ENCODE measurements around the gene UBE2QL1. TPM values are rescaled to one million over a fixed set of nuclear protein-coding genes. Genes with fewer than 3 reads are reported as not detected.

The UBE2QL1 gene
- total RNA-seq, 1 donor from 2014 or later, result 0.77 TPM

GRCh38 chr5:6496207-6496584 lies 47.5 kb downstream of the UBE2QL1 start:
- peak; percentile 68 for DNase-seq
- H3K27ac Mint-ChIP-seq, result peak overlapping the region; percentile 68
- intact Hi-C loops (cut with micrococcal nuclease), result loop anchor here (1.0 to 5.0 kb wide), 3 partner anchors 12 to 331 kb away; no protein-coding TSS in a partner anchor
- no peak overlapping the region for H3K4me3 Mint-ChIP-seq
- H3K9me3 Mint-ChIP-seq, result peaks cover 4% of the 10 kb centered on the region
- peaks cover 36% of the 10 kb centered on the region for H3K4me1 Mint-ChIP-seq
- peaks cover 10% of the 10 kb centered on the region for H3K27me3 Mint-ChIP-seq
- H3K36me3 Mint-ChIP-seq (ENCODE audit: low read depth), result no peaks in the 10 kb centered on the region

GRCh38 chr5:6496636-6497035 lies 48.0 kb downstream of the UBE2QL1 start:
- H3K36me3 Mint-ChIP-seq (ENCODE audit: low read depth), result no peaks in the 10 kb centered on the region
- intact Hi-C loops (cut with micrococcal nuclease), result loop anchor here (1.0 to 5.0 kb wide), 3 partner anchors 12 to 331 kb away; no protein-coding TSS in a partner anchor
- peaks cover 4% of the 10 kb centered on the region for H3K9me3 Mint-ChIP-seq
- H3K27me3 Mint-ChIP-seq, result peaks cover 11% of the 10 kb centered on the region
- H3K4me3 Mint-ChIP-seq, result no peak overlapping the region
- DNase-seq, result no peak
- H3K4me1 Mint-ChIP-seq, result peaks cover 36% of the 10 kb centered on the region
- no peak overlapping the region for H3K27ac Mint-ChIP-seq

DNA sequence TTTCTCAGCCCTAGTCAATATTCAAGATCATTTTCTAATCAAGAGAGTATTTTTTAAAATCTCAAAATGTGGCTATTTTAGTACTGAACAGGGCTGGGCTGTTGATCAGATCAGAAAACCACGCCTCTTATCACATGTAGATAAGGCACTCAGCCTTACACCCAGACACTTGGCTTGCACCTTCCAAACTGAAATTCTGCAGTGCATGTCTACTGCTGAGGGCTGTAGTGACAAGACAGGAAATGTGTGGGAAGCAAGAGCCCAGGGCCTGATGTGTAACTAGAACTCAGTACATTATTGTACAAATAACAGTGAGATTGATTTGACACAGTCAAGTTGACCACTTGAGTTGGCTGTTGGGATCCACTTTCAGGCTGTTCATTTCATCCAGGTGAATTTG lies 48.6 kb downstream of the UBE2QL1 start:
- DNase-seq, result peak; percentile 60
- Mint-ChIP-seq H3K9me3 (peaks cover 4% of the 10 kb centered on the region), H3K4me3 (no peak overlapping the region), H3K36me3 (ENCODE audit: low read depth) (no peaks in the 10 kb centered on the region), H3K27me3 (peaks cover 11% of the 10 kb centered on the region), H3K27ac (no peak overlapping the region), H3K4me1 (peaks cover 30% of the 10 kb centered on the region)
- intact Hi-C loops (cut with micrococcal nuclease), result loop anchor here (2.0 to 5.0 kb wide), 2 partner anchors 236 to 330 kb away; no protein-coding TSS in a partner anchor

DNA sequence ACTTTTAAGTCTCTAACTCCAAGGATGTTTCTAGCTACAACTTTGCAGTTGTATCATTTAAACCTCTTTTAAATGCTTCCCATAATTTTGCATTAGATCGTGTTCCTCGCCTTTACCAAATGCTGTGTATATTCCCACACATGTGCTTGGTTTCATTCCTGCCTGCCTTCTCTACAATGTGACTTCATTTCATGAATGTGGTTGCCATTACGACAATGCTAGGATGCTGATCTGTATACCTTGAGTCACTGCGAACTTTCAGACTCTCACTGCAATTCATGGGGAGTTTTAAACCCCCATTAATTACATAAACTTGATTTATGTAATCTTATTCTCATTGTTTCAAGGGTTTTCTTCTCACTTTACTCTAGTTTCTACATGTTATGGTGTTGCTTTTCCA lies 50.3 kb downstream of the UBE2QL1 start:
- Mint-ChIP-seq H3K27ac (no peak overlapping the region), H3K4me1 (peaks cover 23% of the 10 kb centered on the region), H3K9me3 (peaks cover 4% of the 10 kb centered on the region), H3K36me3 (ENCODE audit: low read depth) (no peaks in the 10 kb centered on the region), H3K4me3 (no peak overlapping the region), H3K27me3 (peaks cover 11% of the 10 kb centered on the region)
- intact Hi-C loops (cut with micrococcal nuclease), result loop anchor here (5.0 kb wide), 1 partner anchor 328 kb away; no protein-coding TSS in a partner anchor
- DNase-seq, result no peak

GRCh38 chr5:6501701-6502100 lies 53.0 kb downstream of the UBE2QL1 start:
- peaks cover 4% of the 10 kb centered on the region for H3K9me3 Mint-ChIP-seq
- H3K27me3 Mint-ChIP-seq, result peaks cover 24% of the 10 kb centered on the region
- intact Hi-C loops (cut with micrococcal nuclease), result no loop called here
- no peaks in the 10 kb centered on the region for H3K36me3 Mint-ChIP-seq (ENCODE audit: low read depth)
- H3K27ac Mint-ChIP-seq, result no peak overlapping the region
- no peak overlapping the region for H3K4me3 Mint-ChIP-seq
- no peak for DNase-seq
- H3K4me1 Mint-ChIP-seq, result peaks cover 14% of the 10 kb centered on the region

- no peak overlapping the region for H3K4me3 Mint-ChIP-seq
- DNase-seq, result no peak
- H3K27ac Mint-ChIP-seq, result no peak overlapping the region
- H3K9me3 Mint-ChIP-seq, result peaks cover 4% of the 10 kb centered on the region
- H3K27me3 Mint-ChIP-seq, result peaks cover 24% of the 10 kb centered on the region
- intact Hi-C loops (cut with micrococcal nuclease), result no loop called here
- H3K36me3 Mint-ChIP-seq (ENCODE audit: low read depth), result no peaks in the 10 kb centered on the region
- peaks cover 6% of the 10 kb centered on the region for H3K4me1 Mint-ChIP-seq
These were observed 53.8 kb downstream of the UBE2QL1 start for GRCh38 chr5:6502421-6502820.

GRCh38 chr5:6503342-6503741 lies 54.7 kb downstream of the UBE2QL1 start:
- Mint-ChIP-seq H3K9me3 (peaks cover 4% of the 10 kb centered on the region), H3K4me1 (peaks cover 1% of the 10 kb centered on the region), H3K27me3 (peaks cover 24% of the 10 kb centered on the region), H3K27ac (no peak overlapping the region), H3K4me3 (no peak overlapping the region), H3K36me3 (ENCODE audit: low read depth) (no peaks in the 10 kb centered on the region)
- intact Hi-C loops (cut with micrococcal nuclease), result no loop called here
- no peak for DNase-seq

DNA sequence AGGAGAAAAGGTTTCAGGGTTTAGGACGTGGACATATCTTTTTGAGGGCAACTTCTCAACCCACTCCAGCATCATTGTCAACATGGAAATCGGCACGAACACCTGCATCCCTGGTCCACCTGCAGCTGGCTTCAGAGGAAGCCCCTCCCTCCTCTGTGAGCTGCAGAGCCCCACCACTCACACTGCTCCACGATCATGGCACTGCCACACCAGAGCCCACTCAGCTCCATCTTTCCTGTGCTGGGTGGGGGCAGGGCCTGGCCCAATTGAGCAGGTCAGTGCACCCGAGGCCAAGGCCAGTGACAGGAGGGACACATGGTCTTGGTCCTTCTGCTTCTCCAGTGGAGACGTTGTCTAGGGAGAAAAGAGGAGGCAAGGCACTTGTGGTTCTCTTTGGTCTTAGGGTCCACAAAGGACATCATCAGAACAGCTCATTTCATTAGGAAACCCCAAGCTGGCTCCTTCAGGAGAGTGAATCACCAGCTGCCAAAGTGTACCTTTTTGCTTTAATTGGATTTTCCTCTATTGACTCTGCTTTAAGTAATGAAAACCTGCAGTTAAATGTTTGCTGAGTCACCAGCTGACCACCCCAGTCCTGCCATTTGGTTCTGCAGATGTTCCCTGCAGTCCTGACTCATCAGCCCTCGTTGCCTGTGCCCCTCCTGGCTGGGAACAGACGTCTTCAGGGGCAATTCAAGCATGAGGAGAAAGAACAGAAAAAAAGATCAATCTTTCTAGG lies 56.2 kb downstream of the UBE2QL1 start:
- Mint-ChIP-seq H3K27me3 (peaks cover 22% of the 10 kb centered on the region), H3K9me3 (peaks cover 4% of the 10 kb centered on the region), H3K4me3 (no peak overlapping the region), H3K4me1 (no peaks in the 10 kb centered on the region), H3K36me3 (ENCODE audit: low read depth) (no peaks in the 10 kb centered on the region), H3K27ac (no peak overlapping the region)
- intact Hi-C loops (cut with micrococcal nuclease), result no loop called here
- no peak for DNase-seq

DNA sequence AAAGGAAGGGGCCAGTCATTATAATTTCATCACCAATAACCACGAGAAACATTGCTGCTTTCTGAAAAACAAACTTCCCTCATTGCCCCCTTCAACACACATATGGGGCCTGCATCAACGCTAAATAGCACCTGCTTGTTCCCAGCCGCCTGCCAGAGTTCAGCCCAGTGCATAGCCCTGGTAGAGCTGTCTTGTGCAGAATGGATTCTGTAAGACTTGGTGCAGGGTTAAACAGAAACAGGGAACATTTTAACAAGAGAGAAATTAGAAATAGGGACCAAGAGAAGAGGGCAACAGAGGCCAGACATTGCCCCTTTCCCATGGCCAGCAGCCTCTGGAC lies 56.7 kb downstream of the UBE2QL1 start:
- H3K4me1 Mint-ChIP-seq, result no peaks in the 10 kb centered on the region
- intact Hi-C loops (cut with micrococcal nuclease), result no loop called here
- peaks cover 4% of the 10 kb centered on the region for H3K9me3 Mint-ChIP-seq
- DNase-seq, result no peak
- H3K36me3 Mint-ChIP-seq (ENCODE audit: low read depth), result no peaks in the 10 kb centered on the region
- no peak overlapping the region for H3K27ac Mint-ChIP-seq
- H3K27me3 Mint-ChIP-seq, result peaks cover 22% of the 10 kb centered on the region
- no peak overlapping the region for H3K4me3 Mint-ChIP-seq

GRCh38 chr5:6505783-6506557 lies 57.3 kb downstream of the UBE2QL1 start:
- intact Hi-C loops (cut with micrococcal nuclease), result no loop called here
- no peak overlapping the region for H3K4me3 Mint-ChIP-seq
- H3K4me1 Mint-ChIP-seq, result no peaks in the 10 kb centered on the region
- H3K36me3 Mint-ChIP-seq (ENCODE audit: low read depth), result no peaks in the 10 kb centered on the region
- DNase-seq, result no peak
- H3K27me3 Mint-ChIP-seq, result peaks cover 19% of the 10 kb centered on the region
- no peak overlapping the region for H3K27ac Mint-ChIP-seq
- peaks cover 3% of the 10 kb centered on the region for H3K9me3 Mint-ChIP-seq

DNA sequence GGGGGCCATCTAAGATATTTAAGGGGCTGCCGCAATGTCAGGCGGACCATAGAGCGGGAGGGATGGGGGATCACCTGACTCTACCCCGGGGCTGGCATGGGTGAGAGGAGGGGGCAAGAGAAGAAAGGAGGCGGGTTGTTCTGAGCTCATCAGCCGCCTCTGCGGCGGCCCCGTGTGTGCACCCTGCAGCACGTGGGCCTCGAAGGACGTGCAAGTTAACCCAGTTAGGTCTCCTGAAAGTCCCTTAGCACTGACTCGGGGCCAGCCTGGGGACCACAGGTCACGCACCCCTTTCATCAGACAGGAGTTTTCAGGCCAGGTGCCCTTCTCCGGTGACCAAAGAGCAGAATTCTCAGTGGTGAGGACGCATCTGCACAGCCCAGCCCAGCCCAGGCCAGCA lies 58.0 kb downstream of the UBE2QL1 start:
- H3K27me3 Mint-ChIP-seq, result peaks cover 15% of the 10 kb centered on the region
- no peak overlapping the region for H3K27ac Mint-ChIP-seq
- intact Hi-C loops (cut with micrococcal nuclease), result no loop called here
- H3K4me1 Mint-ChIP-seq, result no peaks in the 10 kb centered on the region
- H3K36me3 Mint-ChIP-seq (ENCODE audit: low read depth), result no peaks in the 10 kb centered on the region
- no peak overlapping the region for H3K4me3 Mint-ChIP-seq
- no peaks in the 10 kb centered on the region for H3K9me3 Mint-ChIP-seq
- no peak for DNase-seq

DNA sequence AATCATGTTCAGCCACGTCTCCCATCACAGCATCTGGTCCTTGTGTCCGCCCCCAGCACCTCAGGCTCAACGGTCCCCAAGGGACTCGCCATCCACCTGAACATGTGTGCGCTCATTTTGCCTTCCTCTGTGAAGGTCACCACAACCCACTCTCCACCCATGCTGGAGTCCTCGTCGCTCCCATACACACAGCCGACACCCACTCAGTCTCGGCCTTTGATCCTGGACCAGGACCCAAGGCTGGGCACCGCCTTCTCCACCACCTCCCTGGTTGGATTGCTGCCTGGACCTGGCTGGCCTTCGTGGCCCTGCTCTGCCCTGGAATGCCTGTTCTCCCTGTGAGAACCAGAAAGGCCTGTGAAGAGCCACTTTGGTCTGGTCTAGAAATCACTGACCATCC lies 60.3 kb downstream of the UBE2QL1 start:
- intact Hi-C loops (cut with micrococcal nuclease), result no loop called here
- DNase-seq, result no peak
- H3K27ac Mint-ChIP-seq, result no peak overlapping the region
- no peaks in the 10 kb centered on the region for H3K9me3 Mint-ChIP-seq
- peaks cover 16% of the 10 kb centered on the region for H3K27me3 Mint-ChIP-seq
- H3K4me1 Mint-ChIP-seq, result no peaks in the 10 kb centered on the region
- no peaks in the 10 kb centered on the region for H3K36me3 Mint-ChIP-seq (ENCODE audit: low read depth)
- H3K4me3 Mint-ChIP-seq, result no peak overlapping the region

GRCh38 chr5:6510132-6510531 lies 61.5 kb downstream of the UBE2QL1 start:
- no peak for DNase-seq
- intact Hi-C loops (cut with micrococcal nuclease), result no loop called here
- H3K4me3 Mint-ChIP-seq, result no peak overlapping the region
- H3K4me1 Mint-ChIP-seq, result no peaks in the 10 kb centered on the region
- H3K36me3 Mint-ChIP-seq (ENCODE audit: low read depth), result no peaks in the 10 kb centered on the region
- peaks cover 21% of the 10 kb centered on the region for H3K27me3 Mint-ChIP-seq
- no peak overlapping the region for H3K27ac Mint-ChIP-seq
- H3K9me3 Mint-ChIP-seq, result no peaks in the 10 kb centered on the region

DNA sequence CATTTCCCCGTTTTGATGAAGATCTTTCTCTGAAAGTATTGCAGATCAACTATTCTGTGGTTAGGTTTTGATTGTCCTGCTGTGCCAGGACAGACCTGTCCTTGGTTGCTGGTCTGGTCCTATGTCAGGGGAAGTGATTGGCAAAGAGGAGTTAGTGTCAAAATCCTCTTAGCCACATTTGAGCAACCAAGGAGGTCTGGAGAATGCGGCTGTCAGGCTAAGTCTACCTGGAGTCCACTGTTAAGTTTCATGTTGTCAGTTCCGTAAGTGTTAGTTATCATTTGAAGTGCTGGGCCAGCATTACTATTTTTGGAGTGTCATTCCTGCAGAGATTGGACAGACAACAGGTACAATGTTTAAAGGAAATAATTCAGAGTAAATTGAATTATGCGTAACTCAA lies 62.3 kb downstream of the UBE2QL1 start:
- no peak overlapping the region for H3K27ac Mint-ChIP-seq
- no peak for DNase-seq
- H3K4me1 Mint-ChIP-seq, result no peaks in the 10 kb centered on the region
- H3K27me3 Mint-ChIP-seq, result peaks cover 14% of the 10 kb centered on the region
- intact Hi-C loops (cut with micrococcal nuclease), result no loop called here
- no peak overlapping the region for H3K4me3 Mint-ChIP-seq
- H3K9me3 Mint-ChIP-seq, result no peaks in the 10 kb centered on the region
- no peaks in the 10 kb centered on the region for H3K36me3 Mint-ChIP-seq (ENCODE audit: low read depth)

All from activated CD4-positive, alpha-beta T cell treated with anti-CD3 and anti-CD28 coated beads, Interleukin-2, amount 10 ng/mL, durations not matched to agents 24 days and 14 days (primary cell).